GM19043 (cell line): Measurements from ENCODE around the gene SELENOH.
"Not testable (repeated sequence)": the region's sequence is repeated elsewhere in the genome, so short reads cannot be mapped to it uniquely, and the experiment has no call there.

Experiments
- ATAC-seq: cut with Tn5 transposase; IDR thresholded peaks from one replicate; pipeline ENCODE4 v1.9.1; 2021; ENCODE audit warnings: low read depth; ENCODE audit not compliant: unreplicated experiment

SELENOH gene, protein sequence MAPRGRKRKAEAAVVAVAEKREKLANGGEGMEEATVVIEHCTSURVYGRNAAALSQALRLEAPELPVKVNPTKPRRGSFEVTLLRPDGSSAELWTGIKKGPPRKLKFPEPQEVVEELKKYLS

DNA sequence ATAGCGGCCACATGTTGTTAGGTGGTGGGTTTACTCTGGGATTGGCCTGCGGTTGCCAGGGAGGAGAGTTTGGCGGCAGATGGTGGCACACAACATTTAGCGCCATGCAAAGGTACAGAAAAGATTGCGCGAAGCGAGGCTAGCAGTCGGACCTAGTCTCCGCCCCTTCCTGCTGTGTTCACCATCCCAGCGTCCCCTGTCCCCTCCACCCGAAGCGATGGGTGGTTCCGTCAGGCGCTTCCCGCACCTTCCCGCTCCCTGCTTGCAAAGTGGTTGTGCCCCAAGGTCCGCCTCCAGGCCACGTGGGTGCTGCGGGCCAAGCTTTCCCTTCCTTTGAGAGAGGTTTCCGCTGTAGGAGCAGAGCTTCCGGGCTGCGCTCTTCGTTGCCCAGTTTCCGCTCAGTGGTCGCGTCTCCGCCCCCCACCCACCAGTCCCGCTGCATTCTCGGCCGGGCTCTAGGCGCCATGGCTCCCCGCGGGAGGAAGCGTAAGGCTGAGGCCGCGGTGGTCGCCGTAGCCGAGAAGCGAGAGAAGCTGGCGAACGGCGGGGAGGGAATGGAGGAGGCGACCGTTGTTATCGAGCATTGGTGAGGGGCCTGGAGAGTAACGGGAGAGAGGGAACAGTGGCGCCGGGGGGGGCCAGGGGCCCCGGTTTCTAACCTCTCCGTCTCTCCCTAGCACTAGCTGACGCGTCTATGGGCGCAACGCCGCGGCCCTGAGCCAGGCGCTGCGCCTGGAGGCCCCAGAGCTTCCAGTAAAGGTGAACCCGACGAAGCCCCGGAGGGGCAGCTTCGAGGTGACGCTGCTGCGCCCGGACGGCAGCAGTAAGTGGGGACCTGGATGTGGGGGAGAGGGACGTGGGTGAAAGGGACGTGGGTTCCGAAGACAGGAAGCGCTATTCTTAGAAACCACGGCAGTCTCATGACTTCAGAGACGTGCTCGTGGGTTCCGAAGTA lies at the start of gene SELENOH:
TSS of gene SELENOH (plus strand) at position 360 of the 955 bp plus-strand sequence. CDS start at position 465, 105 bp downstream.
- peak; percentile 88 for ATAC-seq

DNA sequence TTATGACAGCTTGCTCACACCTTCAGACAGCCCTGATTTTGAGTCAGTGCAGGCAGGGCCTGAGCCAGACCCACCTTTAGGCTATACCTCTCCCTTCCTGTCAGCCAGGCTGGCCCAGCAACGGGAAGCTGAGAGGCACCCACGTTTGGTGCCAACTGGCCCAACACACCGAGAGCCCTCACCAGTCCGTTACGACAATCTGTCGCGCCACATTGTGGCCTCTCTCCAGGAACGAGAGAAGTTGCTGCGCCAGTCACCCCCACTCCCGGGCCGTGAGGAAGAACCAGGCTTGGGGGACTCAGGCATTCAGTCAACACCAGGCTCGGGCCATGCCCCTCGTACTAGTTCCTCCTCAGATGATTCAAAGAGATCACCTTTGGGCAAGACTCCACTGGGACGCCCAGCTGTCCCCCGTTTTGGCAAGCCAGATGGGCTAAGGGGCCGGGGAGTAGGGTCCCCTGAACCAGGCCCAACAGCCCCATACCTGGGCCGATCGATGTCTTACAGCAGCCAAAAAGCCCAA lies 42.4 kb upstream of the SELENOH start:
- ATAC-seq: no peak

DNA sequence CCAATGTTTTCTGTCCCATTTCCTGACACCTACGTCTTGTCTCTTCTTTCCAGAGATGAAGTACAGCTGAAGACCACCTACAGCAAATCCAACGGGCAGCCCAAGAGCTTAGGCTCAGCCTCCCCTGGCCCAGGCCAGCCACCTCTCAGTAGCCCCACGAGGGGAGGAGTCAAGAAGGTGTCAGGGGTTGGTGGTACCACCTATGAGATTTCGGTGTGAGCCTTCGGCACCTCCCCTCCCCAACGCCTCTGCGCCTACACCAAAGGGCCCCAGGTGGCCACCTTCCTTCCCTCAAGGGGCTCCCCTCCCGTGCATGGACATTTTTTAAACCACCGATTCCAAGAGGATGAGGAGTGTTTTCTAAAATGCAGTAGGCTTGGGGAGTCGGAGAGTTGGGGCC lies 41.5 kb upstream of the SELENOH start:
- ATAC-seq: no peak

DNA sequence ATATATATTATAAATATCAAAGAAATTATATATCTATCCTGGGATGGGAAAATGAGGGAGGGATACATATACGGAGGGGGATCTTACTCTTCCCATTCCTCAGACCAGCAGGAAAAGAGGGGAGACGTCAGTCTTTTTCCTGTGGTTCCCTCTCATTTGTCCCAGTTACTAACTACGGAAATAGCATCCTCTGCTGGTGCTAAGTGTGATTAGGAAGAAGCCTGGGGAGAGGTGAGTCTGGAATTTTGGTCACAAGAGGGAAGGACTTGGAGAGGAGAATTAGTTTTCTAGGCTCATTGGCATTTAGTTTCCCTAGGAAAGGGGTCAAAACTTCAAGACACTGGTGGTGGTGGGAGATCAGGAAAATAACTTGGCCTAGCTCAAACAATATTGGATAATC lies 40.9 kb upstream of the SELENOH start:
- no peak for ATAC-seq

DNA sequence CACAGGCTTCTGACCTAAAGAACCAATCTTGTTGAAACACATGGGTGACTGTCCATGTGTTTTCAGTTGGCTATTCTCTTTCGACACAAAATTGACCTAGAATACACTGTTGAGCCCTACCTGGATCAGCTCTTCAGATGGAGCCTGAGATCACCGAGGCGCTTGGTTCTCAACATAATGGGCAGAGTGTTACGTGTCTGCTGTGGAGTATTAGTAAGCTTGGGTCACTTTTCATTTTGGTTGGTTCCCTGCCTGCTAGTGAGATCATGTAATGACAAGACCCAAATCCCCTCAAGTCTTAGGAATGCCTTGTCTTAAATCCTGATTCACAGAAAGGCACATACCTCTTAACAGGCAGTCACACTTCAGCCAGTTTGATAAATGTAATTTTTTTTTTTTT lies 38.0 kb upstream of the SELENOH start:
- ATAC-seq: no peak

DNA sequence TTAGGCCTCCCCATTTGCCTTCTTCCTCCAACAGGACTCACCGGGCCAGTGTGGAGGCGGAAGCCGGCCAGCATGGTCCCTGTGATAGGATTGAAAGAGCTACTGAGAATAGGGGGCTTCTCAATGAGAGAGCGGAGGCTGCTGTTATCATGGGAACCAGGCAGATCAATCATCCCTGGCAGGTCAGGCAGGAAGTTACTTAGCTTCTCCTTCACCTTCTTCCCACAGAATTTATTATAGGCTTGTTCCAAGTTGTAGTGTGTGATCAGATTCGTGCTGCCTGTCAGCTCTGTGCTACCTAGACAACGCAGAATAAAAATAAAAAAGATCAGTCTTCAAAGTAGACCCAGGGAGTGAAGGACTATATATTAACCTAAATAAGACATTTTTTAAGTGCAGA lies 36.4 kb upstream of the SELENOH start:
- ATAC-seq: no peak

DNA sequence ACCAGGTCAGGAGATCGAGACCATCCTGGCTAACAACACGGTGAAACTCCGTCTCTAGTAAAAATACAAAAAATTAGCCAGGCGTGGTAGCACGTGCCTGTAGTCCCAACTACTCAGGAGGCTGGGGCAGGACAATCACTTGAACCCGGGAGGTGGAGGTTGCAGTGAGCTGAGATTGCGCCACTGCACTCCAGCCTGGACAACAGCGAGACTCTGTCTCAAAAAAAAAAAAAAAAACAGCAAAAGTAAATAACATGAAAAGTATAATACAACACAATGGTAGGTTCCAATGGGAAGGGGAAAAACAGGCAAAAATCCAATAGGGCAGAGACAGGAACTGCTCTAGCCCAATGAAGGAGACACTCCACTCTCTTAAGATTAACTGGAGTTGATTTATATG lies 35.9 kb upstream of the SELENOH start:
- not testable (repeated sequence) for ATAC-seq

DNA sequence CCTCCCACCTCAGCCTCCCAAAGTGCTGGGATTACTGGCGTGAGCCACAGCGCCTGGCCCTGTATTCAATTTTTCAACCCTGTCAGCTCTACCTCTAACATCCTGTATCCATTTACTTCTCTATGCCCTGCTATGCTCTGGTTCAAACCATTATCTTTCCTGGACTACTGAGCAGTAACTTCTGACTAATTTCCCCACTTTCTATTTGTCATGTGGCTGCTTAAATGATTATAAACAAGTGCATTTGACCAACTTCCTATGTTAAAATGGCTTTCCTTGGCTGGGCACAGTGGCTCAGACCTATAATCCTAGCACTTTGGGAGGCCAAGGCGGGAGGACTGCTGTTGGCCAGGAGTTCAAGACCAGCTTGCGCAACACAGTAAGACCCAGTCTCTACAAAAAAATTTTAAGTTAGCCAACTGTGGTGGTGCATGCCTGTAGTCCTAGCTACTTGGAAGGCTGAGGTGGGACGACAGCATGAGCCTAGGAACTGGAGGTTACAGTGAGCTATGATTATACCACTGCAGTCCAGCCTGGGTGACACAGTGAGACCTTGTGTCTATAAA lies 31.4 kb upstream of the SELENOH start:
- no peak for ATAC-seq

DNA sequence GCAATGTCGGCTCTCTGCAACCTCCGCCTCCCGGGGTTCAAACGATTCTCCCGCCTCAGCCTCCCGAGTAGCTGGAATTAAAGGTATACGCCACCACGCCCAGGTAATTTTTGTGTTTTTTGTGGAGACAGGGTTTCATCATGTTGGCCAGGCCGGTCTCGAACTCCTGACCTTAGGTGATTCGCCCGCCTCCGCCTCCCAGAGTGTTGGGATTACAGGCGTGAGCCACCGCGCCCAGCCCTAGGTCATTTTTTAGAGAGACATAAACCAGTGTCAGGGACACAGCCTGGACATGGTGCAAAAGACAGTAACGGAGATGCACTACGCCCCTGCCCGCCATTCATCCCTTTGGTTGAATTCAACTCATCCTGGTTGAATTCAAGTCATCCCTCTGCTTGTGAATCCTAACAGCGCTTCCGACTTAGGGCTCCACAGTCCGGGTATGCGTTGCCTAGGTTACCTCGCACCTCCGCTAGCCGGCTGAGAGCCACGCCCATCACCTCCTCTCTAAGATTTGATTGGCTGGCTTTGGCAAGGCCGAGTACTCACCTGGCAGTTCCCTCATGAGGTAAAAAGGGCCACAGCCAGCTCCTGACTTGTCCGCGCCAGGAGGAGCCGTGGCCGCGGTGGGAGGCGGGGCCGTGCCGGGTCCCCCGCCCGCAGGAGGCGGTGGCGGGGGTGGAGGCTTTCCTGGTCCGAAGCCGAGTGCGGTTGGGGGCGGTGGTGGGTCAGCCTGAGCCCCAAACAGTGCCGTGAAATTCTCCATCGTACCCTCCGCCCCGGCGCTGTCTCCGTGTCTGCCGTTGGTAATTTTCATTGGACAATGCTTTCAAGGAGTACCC lies 29.7 kb upstream of the SELENOH start, which contains the start of gene MED19:
TSS of gene MED19 (minus strand) at position 802 of the 842 bp plus-strand sequence. CDS start at position 766, 36 bp downstream.
- ATAC-seq: peak; percentile 30

DNA sequence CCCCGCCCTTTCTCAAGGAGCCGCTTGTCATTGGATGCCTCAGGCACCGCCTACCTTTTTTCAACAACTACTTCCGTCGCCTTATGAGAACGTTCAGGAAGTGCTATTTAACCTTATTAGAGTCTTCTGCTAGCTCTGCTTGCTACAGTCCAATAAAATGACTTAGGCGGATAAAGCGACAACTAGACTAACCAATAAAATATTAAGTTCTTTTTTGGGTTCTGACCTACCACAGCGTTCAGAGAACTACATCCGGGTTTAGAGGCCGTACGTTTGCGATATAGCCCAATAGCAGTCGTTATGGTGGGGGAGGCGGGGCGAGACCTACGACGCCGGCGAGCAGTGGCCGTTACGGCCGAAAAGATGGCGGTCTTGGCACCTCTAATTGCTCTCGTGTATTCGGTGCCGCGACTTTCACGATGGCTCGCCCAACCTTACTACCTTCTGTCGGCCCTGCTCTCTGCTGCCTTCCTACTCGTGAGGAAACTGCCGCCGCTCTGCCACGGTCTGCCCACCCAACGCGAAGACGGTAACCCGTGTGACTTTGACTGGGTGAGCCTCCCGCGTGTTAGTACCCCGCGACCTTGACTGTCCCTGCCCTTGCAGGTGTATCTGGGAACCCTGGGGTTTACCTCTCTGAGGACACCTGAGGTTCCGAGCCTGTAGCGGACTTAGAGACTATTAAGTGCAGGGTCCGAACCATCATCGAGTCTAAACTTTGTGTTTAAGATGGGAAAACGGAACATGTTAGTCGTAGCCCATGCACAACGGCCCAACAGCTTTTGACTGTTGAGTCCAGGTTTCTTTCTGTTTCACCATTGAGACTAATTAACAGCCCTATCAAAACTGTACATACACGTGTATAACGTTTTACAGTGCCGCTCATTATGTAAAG lies 28.8 kb upstream of the SELENOH start, which contains the start of gene TMX2:
TSS of gene TMX2 (plus strand) at position 338 of the 895 bp plus-strand sequence. CDS start at position 364, 26 bp downstream.
- ATAC-seq: peak; percentile 93

DNA sequence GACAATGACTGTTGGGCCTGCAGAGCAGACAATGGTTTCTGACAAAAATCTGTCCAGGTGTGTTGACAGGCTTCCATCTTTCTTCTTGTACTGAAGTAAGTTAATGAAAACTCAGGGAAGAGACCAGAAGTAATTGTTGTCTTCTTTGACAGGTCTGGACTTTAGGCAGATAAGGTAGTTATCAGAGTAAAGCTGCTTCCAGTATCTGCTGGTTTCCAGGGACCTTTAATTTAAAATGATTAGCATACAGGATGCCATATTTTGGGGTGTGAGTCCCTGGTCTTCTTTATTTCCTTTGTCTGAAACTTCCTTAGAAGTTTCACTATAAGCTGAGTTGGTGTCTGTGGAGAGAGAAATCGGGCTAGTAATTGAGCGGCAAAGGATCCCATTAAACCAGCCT lies 27.5 kb upstream of the SELENOH start:
- ATAC-seq: no peak

DNA sequence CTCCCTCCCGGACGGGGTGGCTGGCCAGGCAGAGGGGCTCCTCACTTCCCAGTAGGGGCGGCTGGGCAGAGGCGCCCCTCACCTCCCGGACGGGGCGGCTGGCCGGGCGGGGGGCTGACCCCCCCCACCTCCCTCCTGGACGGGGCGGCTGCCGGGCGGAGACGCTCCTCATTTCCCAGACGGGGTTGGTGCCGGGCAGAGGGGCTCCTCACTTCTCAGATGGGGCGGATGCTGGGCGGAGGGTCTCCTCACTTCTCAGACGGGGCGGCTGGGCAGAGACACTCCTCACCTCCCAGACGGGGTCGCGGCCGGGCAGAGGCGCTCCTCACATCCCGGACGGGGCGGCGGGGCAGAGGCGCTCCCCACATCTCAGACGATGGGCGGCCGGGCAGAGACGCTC lies 24.6 kb upstream of the SELENOH start:
- not testable (repeated sequence) for ATAC-seq

DNA sequence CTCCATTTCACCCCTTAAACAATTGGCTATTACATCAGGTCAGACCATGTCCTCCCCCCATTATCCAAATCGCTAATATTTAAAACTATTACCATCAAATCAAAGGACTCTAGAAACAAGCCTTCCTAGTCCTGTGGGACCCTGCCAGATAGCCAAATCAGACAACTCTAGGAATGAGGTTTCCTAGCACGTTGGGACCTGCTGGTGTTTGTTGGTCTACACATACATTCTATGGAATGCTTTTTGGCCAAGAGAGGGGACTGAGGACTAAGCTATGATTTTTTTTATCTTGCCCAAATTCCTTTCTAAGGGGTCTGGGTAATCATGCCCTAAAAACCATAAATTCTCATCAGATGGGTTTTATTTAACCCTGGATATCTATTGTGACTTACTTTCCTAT lies 14.1 kb upstream of the SELENOH start:
- ATAC-seq: no peak

DNA sequence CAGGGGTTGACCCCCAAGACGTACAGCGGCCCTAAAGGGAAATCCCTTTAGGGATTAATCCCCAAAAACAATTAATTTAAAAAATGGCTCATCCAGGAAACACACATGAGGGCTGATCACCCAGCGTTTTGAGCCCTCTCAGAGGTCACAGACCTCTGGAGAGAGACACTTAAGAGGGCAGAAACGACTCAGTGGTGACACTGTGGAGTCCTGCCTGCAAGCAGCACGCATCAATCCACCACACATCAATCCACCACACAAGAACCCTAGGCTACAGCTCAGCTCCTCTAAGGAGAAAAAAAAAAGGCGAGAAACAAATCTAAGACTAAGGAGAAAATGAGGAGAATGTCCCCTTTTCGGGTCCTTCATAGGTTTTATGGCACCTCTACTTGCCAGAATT lies 12.5 kb upstream of the SELENOH start:
- no peak for ATAC-seq

DNA sequence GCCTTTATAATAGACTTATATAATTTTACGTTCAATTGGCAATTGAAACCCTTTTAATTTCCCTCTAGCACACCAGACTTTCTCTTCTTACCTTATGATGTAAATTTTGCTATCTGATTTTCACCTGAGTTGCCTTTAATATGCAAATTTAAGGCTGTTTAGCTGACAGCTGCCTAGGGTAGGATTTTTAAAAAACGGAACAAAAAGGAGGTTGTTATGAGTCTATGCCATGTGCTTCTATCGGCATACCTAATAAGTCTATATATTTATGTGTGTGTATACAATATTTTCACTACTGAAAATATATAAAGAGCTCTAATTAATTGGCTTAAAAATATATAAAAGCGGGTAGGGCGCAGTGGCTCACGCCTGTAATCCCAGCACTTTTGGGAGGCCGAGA lies 11.8 kb upstream of the SELENOH start:
- ATAC-seq: no peak

DNA sequence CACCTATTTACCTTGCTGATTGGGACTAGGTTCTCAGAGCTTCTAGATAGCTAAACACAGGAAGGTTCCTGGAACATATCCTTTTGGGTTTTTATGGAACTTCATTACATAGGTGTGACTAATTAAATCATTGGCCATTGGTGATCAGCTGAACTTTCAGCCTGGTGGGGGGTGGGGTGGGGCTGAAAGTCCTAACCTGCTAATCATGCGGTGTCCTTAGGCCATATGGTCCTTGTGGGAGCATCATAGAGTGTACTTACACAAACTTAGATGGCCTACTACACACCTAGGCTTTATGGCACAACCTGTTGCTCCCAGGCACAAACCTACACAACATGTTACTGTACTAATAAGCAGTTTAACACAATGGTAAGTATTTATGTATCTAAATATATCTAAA lies 8.6 kb upstream of the SELENOH start:
- no peak for ATAC-seq

DNA sequence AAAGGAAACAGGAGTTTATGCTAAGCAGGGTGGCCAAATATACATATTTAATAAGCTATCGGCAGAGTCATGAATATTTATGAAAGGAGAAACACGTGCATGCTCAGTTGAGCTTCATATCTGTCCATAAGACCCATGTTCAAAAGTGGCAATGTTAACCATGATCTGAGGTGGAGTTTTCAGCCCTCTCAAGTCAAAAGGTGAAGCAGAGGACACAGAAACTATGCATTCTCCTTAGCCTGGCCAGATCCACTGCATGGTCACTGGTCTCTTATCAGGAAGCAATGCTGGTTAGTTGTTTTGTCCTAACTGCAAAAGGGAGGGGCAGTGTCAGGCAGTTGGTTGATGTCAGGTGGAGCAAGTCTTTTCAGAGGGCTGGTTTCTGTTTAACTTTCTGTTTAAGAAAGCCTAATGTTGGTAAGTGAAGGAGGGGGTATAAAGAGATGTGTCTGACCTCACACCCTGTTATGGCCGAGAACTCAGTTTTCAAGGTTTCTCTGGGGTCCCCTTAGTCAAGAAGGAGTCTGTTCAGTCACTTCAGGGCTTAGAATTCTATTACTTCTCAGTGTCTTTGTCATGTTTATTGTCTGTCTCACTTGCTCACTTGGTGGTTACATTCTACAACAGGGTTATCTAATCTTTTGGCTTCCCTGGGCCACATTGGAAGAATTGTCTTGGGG lies 5.5 kb upstream of the SELENOH start:
- ATAC-seq: no peak

DNA sequence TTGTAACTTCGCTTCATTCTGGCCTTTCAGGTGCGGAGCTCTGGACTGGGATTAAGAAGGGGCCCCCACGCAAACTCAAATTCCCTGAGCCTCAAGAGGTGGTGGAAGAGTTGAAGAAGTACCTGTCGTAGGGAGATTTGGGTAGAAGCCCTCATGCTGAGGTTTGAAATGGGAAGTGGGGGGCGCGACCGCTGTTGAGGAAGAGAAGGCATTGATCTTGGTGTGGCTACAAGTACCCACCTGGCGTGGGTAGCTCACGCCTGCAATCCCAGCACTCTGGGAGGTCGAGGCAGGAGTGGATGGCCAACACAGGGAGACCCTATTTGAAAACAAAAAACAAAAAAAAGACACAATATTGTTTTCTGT lies 779 bp downstream of the SELENOH start:
- ATAC-seq: no peak

DNA sequence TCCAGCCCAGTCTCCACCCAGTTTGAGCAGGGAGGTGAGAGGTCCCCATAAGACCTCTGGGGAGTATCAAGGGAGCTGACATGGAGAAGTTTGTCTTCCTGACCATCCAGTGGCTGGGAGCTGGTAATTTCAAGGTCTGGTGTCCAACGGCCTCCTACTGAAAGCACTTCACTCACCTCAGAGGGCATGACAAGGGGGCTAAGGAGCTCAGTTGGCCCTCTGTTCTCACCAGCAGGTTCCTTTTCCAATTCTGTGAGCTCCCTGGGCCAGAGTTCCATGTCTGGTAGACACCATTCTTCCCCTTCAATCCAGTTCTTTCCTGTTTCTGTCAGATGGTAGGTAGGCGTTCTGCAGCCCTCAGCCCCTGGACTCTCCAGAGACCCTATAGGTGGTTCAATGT lies 3.1 kb downstream of the SELENOH start:
- ATAC-seq: no peak
